ENCODE results near the gene KANSL1L.

Gene KANSL1L

DNA sequence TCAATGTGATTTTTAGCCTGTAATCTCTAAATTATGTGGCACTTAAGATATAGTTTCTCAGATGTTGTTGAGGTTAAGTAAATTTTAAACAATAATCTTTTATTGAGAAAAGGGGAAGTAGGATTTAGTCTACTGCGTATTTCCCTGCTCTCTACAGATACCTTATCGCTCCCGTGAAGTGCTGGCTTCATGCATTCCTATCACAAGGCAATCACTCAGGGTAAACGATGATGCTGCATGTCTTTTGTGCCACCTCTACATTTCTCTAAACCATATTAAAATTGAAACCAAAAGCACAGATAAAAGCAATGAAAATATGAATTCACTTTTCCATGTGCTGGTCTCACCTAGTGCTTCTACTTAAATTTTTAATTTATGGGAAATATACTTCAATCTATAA is 183.2 kb downstream of the KANSL1L start:
- no peak for DNase-seq

- no peak for DNase-seq
Measured at GRCh38 chr2:209986415-209986814, 184.8 kb downstream of the KANSL1L start.

GRCh38 chr2:209985874-209986273 is 185.3 kb downstream of the KANSL1L start:
- no peak for DNase-seq

GRCh38 chr2:209984291-209984690 is 186.9 kb downstream of the KANSL1L start:
- DNase-seq, result no peak

DNA sequence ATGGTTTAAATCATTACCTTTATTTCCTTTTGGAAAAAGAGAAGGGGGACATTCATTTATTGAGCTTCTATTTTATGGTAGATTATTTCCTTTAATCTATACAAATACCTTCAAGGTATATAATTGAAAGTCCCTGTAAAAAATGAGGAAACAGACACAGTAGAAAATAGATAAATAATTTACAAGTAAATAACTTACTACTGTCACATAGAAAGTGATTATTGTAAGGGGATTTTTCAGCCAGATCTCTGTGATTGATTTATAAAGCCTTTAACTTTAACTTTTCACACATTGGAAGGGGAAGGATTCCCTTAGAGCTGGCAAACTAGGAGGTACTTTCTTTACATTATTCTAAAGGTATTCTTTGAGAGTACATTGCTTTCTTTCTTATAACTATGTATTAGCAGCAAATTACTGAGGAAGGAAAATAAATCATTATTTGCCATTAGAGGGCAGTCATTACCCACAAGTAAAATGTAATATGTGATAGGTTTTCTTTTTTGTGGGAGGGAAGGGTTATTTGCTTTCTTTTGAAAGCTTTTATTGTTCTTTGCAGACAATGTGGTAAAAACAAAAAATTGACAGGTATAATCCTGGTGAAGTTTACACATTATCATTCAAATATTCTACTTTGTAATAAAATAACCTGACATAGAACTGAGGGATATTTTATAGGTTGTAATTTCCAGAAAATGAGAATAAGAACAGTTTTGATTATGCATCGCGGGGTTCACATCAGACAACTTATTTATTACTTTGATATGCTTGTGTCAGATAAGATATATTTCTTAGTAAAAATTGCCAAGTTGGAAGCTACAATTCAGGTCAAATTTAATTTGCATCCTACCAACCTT is 193.6 kb downstream of the KANSL1L start:
- peak; percentile 37 for DNase-seq

DNA sequence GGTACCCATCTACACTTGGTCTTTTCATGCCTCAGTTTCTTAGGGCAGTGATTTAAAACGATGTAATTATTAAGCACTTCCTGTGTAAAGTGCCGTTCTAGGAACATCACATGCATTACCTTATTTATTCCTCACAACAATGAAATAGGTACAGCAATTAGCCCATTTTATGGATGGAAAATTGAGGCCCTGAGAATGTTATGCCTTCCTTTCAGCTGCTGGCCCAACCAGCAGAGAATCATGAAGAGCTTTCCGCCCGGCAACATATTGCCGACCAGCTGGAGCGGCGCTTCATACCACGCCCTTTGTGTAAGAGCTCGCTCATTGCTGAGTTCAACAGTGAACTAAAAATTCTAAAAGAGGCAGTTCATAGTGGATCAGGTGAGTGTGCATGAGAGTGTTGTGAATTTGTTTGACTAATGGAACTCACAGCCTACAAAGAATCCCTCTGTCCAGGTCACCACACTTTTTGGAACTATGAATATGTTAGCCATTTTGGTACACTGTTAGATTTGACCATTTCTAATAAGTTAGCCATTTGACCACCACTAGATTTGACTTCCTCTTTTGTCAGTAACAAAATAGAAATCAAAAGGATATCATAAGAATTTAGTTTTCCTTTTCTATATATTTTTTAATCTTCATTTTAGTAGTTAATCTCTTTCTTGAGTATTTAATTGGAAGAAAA is 194.4 kb downstream of the KANSL1L start:
- no peak for DNase-seq

- DNase-seq, result no peak
Measured at GRCh38 chr2:209974576-209974975, 196.6 kb downstream of the KANSL1L start.

GRCh38 chr2:209973328-209973727 is 197.9 kb downstream of the KANSL1L start:
- DNase-seq, result no peak

Data from central memory CD4-positive, alpha-beta T cell (primary cell).